D721Med (cell line): ENCODE results near the gene MAN1C1.

Experiments
- DNase-seq: peaks from one replicate; pipeline ENCODE4 v3.0.0; 2011; ENCODE audit warnings: low spot score; ENCODE audit not compliant: insufficient read length
- FAIRE-seq: peaks from 2 replicates; lab custom pipeline; 2011; peaks lifted over from hg19 to GRCh38; lab: Jason Lieb, UNC
- CTCF ChIP-seq: IDR thresholded peaks from 2 replicates; pipeline ENCODE4 v1.5.1; 2012; ENCODE audit warnings: mild to moderate bottlenecking, control low read depth; ENCODE audit not compliant: insufficient read depth; ENCODE audit errors: missing control alignments

MAN1C1 gene

GRCh38 chr1:25831569-25832196 lies 215.1 kb downstream of the MAN1C1 start:
- no peak for TF ChIP-seq CTCF
- no peak for FAIRE-seq
- DNase-seq: no peak

DNA sequence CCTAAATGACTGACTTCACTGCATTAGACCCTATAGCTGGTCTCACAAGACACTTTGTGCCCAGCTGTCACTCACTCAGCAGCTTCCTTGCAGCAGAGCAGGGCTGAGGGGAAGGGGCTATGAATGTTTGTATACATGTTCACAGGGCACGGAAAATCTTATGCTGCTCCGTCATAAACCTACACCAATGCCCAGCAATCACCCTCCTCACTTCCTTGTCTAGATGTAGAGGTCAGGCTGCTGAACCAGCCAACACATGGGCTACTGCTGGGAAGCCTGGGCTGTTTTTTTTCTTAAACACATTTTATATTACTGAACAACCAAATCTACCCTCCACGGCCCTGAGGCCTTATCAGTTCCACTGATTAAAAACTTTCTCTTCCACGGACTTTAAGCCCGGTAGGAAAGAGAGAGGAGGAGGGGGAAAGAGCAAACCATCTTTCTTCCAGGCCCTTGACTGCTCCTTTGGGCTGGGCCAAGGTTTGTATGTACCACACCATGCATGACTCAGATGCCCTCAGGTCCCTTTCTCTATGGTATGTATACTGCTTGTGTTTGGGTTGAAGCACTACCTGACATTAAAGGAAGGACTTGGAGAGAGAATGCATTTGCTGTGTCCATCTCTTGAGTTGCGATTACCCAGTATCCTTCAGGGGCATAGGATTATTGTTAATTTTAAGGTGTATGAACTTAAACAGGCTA lies 215.9 kb downstream of the MAN1C1 start:
- no peak for TF ChIP-seq CTCF
- DNase-seq: no peak
- FAIRE-seq: no peak

GRCh38 chr1:25833158-25833557 lies 216.6 kb downstream of the MAN1C1 start:
- no peak for TF ChIP-seq CTCF
- FAIRE-seq: no peak
- DNase-seq: no peak
